Iris pigment epithelial cell (primary cell): ENCODE measurements around the gene STK11.

ENCODE experiments used
- DNase-seq: peaks from one replicate; pipeline ENCODE4 v3.0.0-alpha.2; 2011; ENCODE audit warnings: low read depth

Gene STK11

GRCh38 chr19:1226227-1226518, 20.6 kb downstream of the STK11 start:
- no peak for DNase-seq

- no peak for DNase-seq
Observed at GRCh38 chr19:1226522-1227303, 21.1 kb downstream of the STK11 start.

DNA sequence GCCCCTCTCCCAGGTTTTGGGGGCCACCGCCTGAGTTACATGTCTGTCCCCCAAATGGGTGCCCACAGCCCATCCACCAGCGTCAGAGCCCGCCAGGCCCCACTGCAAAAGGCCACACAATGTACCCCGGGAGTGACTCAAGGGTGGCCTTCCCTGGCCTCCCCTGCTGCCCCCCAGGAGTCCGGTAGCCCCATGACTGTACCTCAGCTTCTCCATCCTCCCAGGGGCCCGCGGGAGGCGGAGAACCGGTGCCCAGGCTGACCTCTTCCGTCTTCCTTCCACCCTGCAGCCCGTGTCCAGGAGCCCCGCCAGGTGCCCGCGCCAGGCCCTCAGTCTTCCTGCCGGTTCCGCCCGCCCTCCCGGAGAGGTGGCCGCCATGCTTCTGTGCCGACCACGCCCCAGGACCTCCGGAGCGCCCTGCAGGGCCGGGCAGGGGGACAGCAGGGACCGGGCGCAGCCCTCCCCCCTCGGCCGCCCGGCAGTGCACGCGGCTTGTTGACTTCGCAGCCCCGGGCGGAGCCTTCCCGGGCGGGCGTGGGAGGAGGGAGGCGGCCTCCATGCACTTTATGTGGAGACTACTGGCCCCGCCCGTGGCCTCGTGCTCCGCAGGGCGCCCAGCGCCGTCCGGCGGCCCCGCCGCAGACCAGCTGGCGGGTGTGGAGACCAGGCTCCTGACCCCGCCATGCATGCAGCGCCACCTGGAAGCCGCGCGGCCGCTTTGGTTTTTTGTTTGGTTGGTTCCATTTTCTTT, 21.9 kb downstream of the STK11 start:
- no peak for DNase-seq

DNA sequence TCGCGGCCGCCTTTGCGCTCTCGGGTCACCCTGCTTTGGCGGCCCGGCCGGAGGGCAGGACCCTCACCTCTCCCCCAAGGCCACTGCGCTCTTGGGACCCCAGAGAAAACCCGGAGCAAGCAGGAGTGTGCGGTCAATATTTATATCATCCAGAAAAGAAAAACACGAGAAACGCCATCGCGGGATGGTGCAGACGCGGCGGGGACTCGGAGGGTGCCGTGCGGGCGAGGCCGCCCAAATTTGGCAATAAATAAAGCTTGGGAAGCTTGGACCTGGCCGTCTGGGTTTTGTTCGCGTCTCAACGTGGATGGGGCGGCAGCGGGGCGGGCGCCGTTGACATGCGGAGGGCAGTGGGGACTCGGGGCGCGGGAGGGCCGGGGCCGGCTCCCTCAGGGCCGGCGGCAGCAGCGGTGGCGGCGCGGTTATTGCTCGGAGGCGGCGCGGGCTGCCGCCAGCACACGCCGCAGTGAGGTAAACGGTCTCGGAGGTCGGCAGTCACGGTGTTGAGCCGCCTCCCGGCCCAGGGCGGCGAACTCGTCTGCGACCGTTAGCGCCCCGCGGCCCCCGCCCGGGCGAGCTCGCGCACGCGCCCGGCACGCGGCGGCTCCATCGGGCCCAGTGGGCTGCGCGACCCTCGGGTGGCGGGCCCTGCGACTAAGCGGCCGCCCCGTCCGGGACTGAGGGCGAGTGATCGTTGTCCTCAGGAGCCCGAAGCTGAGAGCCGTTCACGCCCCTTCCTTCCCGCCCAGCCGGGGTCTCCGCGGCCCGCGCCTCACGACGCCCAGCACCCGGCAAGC, 22.8 kb downstream of the STK11 start:
- DNase-seq = no peak

DNA sequence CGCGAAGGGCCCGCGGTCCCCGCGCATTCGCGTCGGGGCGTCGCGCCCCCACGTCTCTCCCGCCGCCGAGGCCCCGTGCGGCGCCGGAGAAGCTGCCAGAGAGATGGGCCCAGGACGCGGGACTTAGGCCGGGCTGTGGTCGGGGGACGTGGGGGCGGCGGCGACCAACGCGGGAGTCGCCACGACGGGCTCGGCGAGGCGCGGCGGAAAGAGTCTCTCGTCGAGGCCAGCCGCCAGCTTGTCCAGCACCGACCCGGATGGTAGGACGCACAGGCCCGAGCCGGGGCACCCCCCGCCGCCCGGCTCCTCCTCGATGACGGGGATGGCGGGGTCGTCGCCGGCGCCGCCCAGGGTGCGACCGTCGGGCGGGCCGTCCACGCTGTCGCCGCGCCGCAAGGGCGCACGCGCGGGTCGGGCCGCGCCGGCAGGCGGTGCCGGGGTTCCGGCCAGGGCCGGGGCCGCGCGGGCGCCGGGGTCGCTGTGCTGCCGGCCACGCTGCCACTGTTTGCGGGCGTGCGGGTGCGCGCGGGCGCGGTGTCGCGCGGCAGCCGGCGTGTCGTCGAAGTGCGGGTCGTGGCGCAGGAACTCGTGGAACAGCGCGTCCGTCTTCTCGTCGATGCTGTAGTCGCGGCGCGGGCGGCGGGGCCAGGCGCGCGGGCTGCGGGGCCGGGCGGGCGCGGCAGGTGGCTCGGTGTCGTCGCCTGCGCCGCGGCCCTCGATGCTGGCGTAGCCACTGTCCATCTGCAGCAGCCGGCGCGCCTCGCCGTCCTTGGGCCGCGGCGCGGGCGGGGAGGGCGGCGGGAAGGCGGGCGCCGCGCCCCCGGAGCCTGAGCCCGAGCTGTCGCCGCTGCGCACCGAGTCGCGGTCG, 23.7 kb downstream of the STK11 start:
- DNase-seq = no peak

- no peak for DNase-seq
Observed at GRCh38 chr19:1229924-1230782, 24.6 kb downstream of the STK11 start.

GRCh38 chr19:1230783-1231489, 25.4 kb downstream of the STK11 start:
- DNase-seq = no peak

DNA sequence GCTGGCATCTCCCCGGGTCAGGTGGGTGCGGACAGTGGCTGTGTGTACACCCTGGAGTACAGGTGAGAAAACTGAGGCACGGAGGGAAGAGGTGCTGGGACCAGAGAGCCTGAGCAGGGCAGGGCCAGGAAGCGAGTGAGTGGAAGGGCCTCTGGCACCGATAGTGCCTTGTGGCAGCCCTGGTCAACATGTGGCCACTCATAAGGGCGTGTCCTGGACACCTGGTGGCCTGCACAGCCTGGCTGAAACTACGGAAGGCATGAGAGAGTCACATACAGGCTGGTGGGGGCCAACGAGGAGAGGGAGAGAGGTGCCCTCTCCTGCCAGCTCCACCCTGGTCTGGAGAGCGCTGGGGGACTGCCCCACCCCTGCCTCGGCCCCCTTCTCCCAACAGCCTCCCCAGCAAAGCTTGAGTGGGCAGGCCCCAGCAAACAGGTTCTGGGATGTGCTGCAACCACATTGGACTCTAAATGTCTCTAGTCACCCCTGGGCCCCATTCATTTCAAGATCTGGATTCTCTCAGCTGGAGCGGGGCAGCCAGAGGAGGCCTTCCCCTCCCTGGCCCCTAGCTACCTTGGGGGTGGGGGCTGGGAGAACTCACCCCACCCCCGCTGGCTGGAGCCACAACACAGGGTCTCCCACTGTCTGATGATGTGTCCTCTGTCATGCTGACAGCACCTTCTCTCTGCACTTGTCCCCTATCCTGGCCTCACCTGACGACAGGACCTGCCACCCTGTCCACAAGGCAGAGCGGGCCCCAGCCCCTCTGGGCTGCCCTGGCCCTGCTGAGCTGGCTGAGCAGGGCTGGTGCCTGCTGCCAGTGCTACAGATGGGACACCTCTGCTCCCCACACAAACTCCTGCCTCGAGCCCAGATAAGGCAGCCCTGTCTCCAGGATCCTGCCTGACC, 26.4 kb downstream of the STK11 start:
- no peak for DNase-seq

DNA sequence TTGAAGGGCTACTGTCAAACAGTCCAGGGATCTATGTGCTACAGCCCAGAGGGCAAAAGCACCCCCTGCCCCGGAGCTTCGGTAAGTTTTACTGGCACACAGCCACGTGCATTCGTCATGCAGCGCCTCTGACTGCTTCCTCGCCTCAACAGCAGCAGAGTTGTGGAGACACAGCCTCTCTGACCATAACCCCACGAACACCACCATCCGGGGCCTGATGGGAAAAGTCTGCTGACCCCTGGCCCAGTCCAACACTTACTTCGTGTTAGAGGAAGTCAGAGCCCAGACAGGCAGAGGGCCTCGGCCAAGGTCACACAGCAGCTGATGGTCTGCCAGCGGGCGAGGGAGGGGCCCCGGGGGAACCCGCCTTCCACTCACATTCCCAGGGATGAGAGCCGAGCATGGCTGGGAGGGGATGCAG, 27.1 kb downstream of the STK11 start:
- DNase-seq = peak; percentile 77

- DNase-seq = no peak
Observed at GRCh38 chr19:1233115-1233667, 27.6 kb downstream of the STK11 start.

DNA sequence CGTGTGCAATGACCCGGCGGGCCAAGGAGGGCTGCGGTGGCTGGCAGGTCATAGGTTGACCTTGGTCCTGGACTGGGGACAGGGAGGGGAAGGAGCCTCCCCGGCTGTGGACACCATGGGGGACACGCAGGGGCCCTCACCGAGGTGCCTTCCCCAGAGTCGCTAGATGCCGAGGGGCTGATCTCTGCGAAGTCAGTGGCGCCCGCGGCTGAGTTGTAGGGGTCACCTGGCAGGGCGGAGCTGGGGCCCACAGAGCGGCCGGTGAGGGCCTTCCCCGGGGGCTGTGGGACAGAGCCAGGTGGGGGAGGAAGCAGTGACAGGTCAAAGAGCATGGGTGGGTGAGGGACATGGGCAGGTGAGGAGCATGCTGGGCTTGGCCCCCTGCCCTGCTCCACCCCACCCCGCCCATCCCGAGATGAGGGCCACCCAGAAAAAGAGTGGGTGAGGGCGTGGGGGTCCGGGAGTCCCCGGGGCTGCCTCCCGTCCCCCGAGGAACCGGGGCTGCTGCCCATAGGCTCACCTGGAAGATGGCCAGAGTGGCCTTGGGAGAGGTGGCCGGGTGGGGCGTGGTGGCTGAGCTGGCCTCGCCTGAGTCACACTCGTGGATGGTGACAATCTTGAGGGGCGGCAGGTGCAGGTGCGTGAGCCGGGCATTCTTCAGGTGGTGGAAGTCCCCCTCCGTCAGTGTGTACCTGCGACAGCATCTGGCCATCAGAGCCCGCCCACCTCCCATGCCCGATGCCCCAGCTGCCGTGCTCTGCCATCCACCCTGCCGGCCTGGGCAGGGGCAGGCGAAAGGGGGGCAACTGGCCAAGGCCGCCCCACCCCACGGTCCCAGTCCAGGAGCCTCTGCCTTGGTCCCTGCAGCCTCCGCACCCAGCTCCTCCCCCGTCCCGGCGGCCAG, 28.7 kb downstream of the STK11 start:
- no peak for DNase-seq

- DNase-seq = no peak
Observed at GRCh38 chr19:1234955-1235380, 29.4 kb downstream of the STK11 start.

DNA sequence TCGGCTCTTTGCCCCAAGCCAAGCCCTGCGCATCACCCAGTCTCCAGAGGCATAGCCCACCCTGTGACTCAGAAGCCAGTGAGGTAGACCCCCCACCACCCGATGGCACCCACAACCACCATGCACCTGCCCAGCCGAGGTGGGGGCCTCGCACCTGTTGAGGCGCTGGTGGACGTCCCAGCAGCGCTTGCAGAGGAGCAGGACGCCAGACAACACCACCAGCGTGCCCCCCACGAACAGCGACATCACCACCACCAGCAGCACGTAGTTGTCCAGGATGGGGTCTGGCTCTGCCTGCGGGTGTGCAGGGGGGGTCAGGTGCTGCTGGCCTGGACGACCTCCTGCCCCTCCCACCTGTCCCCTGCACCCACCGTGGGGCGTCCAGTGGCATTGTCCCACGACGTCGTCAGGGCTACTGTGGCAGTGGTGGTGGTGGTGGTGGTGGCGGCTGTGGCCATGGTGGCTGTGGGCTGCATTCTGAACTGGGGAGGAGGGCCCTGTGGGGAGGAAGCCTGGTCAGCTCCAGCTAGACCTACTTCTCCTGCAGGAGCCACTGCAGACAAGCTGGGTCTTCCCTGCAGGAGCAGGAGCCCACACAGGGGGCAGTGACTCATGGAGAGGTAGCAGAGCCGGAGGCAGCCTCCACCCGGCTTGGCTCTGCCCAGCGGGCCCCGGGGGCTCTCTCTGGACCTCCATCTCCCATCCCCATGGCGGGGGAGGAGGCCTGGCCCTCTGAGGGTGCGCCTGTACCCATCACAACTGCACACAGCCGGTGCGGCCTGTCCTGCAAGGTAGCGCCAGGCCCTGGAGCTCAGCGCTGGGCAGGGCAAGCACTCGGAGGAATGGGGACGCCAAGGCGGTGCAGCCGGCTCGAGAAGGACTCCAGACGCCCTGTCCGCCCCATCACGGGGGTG, 30.3 kb downstream of the STK11 start:
- DNase-seq = peak; percentile 52

DNA sequence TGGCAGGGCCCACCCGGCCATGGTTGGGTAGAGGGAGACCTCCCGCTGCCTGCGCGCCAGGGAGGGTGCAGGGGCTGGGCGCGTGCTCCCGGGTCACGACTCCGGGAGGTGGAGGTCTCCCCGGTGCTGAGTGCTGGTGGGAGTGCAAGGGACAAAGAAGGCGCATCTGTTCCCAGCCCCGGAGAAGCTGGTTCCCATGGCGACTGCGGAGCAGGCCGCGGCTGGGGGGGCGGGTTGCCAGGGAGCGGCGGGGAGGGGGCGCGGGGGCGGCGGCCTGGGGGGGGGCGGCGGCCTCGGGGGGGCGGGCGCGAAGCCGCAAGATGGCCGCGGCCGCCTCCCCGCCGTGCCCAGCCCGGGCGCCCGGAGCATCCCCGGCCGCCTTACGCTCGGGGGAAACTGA, 31.0 kb downstream of the STK11 start:
- no peak for DNase-seq

- no peak for DNase-seq
Observed at GRCh38 chr19:1237027-1237659, 31.6 kb downstream of the STK11 start.

DNA sequence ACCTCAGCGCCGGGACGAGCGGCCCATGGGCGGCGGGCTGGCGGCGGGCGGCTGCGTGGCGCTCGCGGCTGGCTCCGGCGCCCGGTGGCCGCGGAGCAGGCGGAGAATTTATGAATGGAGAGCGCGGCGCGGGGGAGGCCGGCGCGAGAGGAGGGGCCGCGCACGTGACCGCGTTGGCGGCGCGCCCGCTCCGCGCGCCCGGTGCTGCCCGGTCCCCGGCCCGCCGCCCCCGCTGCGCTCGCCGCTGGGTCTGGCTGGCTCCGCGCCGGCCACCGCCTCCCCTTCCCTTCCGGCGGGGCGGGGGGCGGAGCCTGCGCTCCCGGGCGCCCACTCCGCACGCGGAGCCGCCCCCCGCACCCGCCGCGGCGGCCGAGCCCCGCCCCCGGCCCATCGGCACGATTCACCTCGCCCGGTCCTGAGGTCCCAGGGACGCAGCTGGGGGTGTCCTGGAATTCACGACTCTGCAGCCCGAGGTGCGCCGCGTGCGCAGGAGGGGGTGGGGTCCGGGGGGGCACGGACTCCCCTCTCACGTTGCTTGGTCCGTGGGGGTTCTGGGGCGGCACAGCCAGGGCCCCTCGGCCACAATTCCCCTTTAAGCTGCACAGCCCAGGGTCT, 32.3 kb downstream of the STK11 start, which contains the start of gene CBARP:
CBARP (minus strand) TSS at position 252 of the 615 bp plus-strand sequence. CDS start 1,905 bp downstream, outside the sequence.
- no peak for DNase-seq
